HEK293 (cell line): ENCODE measurements around the gene TGFB1.

Experiments used
- CTCF ChIP-seq: fragments of 450-650 bp; formaldehyde crosslinking; IDR thresholded peaks from 2 replicates; pipeline ENCODE4 v1.5.1; 2016; ENCODE audit warnings: missing biosample characterization, missing genetic modification characterization
- ZFP37 ChIP-seq: fragments of 450-650 bp; formaldehyde crosslinking; IDR thresholded peaks from 2 replicates; pipeline ENCODE4 v1.5.1; 2016; ENCODE audit warnings: missing biosample characterization, missing genetic modification characterization
- ZNF23 ChIP-seq: fragments of 450-650 bp; formaldehyde crosslinking; IDR thresholded peaks from 2 replicates; pipeline ENCODE4 v1.5.1; 2016; ENCODE audit warnings: missing biosample characterization, missing genetic modification characterization, borderline replicate concordance

GRCh38 chr19:41344162-41344561 is 9.6 kb downstream of the TGFB1 start:
- TF ChIP-seq ZNF23 (no peak), CTCF (tag by site-specific recombination) (no peak), ZFP37 (tag by site-specific recombination) (no peak)
